NCI-H146 (cell line): ENCODE data around the gene C11orf87.

Source experiments
- DNase-seq: peaks from one replicate; lab custom pipeline; 2025; lab: John Stamatoyannopoulos, UW

The C11orf87 gene

GRCh38 chr11:109421981-109422869, at the start of gene C11orf87:
C11orf87 (plus strand) TSS chr11:109422190; CDS start chr11:109423634, 1,444 bp downstream.
- DNase-seq, result peak; percentile 80

GRCh38 chr11:109374032-109374431, 48.0 kb upstream of the C11orf87 start:
- DNase-seq, result no peak

GRCh38 chr11:109374441-109374840, 47.5 kb upstream of the C11orf87 start:
- DNase-seq, result no peak

GRCh38 chr11:109377039-109377742, 44.8 kb upstream of the C11orf87 start:
- DNase-seq, result no peak

- no peak for DNase-seq
These were observed 44.0 kb upstream of the C11orf87 start for GRCh38 chr11:109378034-109378433.

GRCh38 chr11:109383306-109383705, 38.7 kb upstream of the C11orf87 start:
- DNase-seq, result no peak

- DNase-seq, result no peak
These were observed 37.1 kb upstream of the C11orf87 start for GRCh38 chr11:109384873-109385272.

DNA sequence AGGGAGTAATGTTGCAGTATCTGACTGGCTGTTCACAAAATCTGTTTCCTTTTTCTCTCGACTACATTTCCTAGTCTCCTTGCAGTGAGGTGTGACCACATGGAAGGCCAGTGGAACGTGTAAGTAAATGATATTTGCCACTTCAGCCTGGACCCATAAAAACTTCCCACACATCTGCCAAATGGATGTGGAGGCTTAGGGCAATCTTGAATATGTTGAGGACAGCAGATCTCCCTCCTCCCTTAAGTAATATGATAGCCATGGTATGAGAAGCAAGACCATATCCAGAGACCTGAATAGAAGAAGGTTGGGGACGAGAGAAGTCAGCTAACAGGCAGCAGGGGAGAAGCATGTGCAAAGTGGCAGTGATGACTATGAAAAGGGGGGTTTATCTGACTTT, 33.0 kb upstream of the C11orf87 start:
- DNase-seq, result no peak

DNA sequence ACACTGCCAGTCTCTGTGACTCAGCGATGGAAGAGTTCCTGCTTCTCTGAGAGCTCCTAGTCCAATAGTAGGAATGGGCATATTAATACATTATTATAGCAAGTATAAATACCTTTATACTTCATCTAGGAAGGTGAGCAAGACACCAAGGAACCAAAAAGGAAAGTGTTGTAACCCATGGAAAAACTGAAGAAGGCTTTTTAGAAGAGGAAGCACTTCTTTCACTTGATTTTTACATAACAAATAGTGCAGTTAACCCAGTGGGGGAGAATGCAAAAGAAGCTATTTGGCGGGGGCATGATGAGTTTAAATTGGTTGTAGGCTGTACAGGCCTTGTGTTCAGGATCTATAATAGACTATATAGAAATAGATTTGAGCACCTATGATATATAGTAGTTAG, 31.2 kb upstream of the C11orf87 start:
- no peak for DNase-seq

GRCh38 chr11:109401545-109401944, 20.4 kb upstream of the C11orf87 start:
- DNase-seq, result no peak

GRCh38 chr11:109405671-109406070, 16.3 kb upstream of the C11orf87 start:
- DNase-seq, result no peak

DNA sequence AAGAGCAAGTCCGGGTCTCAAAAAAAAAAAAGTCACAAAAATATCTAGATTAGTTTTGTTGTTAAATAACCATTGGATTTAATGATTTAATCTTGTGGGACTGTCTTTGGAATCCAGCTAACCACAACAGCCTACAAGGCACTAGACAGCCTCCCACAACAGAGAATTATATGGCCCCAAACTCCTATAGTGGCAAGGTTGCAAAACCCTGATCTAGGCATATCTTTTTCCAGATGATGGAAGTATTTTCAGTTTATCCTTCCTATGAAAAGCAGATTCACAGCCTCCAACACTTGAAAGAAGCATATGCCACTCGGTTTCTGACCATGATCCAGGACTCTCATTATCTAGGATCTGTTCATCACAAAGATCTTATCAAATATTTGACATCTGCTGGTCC, 5.4 kb upstream of the C11orf87 start:
- no peak for DNase-seq

GRCh38 chr11:109422870-109423465, 978 bp downstream of the C11orf87 start:
- peak; percentile 74 for DNase-seq

GRCh38 chr11:109423466-109424190, 1.6 kb downstream of the C11orf87 start:
- DNase-seq, result peak; percentile 58

DNA sequence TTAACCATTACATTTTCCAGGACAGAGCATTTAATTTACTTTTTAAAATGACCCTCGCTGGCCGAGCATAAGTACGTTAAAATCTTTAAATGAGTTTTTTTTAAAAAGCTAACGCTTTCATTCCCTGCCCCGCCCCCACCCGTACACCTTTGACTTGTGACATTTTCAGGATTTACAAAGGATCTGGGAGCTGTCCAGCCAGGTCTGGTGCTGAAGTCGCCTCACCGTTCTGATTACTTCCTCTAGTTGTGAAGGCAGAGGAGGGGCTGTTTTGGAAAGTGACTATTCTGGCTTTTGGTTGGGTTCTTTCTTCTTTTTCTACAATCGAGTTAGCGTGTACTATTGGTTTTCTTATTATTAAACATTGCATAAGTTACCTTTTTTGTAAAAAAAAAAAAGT, 2.9 kb downstream of the C11orf87 start:
- no peak for DNase-seq

DNA sequence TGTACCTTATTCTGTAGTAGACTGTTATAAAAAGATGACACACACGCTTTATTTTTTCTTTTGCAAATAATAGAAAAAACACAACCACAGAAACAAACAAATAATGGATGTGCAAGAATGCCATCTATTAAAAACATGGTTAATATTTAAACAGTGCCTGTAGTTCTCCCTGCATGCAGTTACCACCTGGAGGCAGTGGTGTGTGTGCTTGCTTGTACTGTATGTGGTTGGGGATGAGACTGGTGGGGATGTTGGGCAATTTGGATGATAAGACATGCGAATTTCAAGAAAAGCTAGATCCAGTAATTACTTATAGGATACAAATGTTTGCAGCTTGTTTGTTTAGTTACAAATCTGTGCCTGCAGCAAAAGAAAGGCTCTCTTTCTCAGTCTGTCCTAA, 3.6 kb downstream of the C11orf87 start:
- peak; percentile 36 for DNase-seq

DNA sequence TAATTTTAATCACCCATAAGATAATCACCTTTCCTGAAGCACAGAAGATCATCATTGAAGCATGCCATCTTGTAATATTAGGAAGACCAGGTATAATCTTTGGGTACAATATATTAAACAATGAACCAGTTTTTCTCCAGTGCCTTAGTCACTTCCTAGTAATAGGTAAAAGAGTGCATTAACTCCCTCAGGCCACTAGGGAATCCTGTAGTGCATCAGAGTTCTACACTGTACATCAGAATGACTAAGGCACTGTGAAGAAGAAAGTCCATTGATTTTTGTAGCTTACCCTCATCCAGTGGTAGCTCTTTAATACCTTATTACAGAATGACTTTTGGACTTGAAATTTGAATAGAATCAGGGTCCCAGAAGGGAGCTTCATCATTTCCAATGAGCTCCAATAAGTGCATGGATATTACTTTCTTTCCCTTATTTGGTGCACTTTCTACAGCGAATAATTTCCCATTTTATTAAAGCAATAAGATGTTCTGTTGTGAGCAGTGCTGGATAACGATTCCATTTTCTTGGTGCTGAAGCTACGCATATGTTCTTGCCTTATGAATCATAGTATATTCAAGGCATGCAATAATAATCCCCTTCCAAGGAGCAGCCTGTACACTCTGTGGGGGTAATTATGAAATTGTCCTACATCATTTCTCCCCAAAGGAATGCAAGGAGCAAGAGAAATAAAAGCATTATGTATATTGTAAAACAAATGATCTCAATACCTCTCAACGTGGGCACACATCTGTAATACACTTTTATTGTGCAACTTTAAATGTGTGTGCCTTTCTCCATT, 4.7 kb downstream of the C11orf87 start:
- peak; percentile 26 for DNase-seq

- DNase-seq, result no peak
These were observed 10.1 kb downstream of the C11orf87 start for GRCh38 chr11:109432105-109432504.

DNA sequence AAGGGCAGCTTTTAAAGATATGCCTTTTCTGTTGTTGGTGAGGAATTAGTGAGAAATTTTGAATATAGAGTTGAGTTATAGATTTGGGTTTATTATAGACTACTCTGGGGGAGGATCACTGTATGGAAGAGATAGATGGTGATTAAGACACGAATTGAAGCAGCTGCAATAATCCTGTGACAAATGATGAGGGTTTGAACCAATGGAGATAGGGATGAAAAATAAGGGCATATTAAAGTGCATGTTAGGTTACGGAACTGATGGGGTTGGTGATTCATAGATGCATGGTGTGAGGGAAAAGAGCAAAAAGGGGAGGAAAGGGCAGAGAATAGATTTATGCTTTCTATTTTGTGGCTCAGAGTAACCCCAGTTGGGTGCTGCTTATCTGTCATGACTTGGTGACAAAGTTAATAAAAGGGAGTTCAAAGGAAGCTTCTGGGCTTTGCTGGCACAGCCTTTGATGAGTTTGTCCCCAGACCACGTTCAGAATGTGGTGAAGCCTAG, 11.8 kb downstream of the C11orf87 start:
- no peak for DNase-seq

DNA sequence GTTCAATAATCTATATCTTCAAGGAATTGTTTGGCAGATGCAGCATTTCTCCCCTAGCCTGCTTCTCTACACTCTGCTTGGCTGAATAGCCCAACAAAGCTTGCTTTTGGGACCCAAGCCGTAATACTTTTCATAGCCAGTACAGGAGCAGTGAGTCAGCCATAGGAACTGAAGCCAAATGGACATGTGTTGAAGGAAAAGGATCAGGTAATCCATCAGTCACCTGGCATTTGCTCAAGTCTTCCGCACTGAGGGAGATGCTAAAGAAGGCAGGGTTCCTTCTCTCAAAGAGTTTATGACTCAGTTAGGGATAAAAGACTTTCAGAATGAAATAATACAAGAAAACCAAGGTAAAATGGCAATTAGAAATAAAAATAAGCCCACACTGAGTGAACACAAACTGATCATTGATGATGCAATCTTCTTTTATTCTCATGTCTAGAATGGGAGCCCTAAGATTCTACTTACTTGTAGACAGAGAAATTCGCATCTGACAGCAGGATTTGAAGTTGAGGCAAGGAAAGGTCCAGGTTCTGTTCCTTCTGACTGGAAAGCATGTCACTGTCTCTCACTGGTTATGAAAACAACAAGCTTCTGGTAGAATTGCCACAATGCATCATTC, 13.2 kb downstream of the C11orf87 start:
- DNase-seq, result no peak

- no peak for DNase-seq
These were observed 17.7 kb downstream of the C11orf87 start for GRCh38 chr11:109439684-109440083.
